Large intestine (tissue), 3 donors: Measurements from ENCODE around the gene HMGCLL1. TPM values are rescaled to one million over a fixed set of nuclear protein-coding genes. Genes with fewer than 3 reads are reported as not detected.

Experiments
- DNase-seq, 2 donors: peaks; one replicate each; pipeline versions ENCODE4 v3.0.0 to v3.0.0-alpha.2; 2013
- H3K27ac ChIP-seq: one replicate; pipeline ENCODE4 v1.5.1; 2013; ENCODE audit warnings: low read length
- H3K27me3 ChIP-seq: 2 replicates; pipeline ENCODE4 v1.6.1; 2013; ENCODE audit warnings: low read length; ENCODE audit not compliant: control insufficient read depth, insufficient read depth
- H3K36me3 ChIP-seq: 2 replicates; pipeline ENCODE4 v1.6.1; 2013; ENCODE audit warnings: low read length; ENCODE audit not compliant: control insufficient read depth, insufficient read depth
- H3K4me1 ChIP-seq: one replicate; pipeline ENCODE4 v1.6.1; 2013; ENCODE audit warnings: low read length; ENCODE audit not compliant: control insufficient read depth, insufficient read depth
- H3K4me3 ChIP-seq: one replicate; pipeline ENCODE4 v1.5.1; 2013; ENCODE audit warnings: low read length
- H3K9me3 ChIP-seq: one replicate; pipeline ENCODE4 v1.6.1; 2013; ENCODE audit warnings: mild to moderate bottlenecking, low read depth, low read length, moderate library complexity; ENCODE audit not compliant: control insufficient read depth
- WGBS: methylation state at CpG from one replicate; pipeline ENCODE4 v1.1.5; 2013; ENCODE audit warnings: low lambda C conversion rate; ENCODE audit not compliant: insufficient coverage; 5-methylcytosine and 5-hydroxymethylcytosine counted together
- polyA plus RNA-seq: library from polyadenylated mRNA; unstranded; fragments of 120-200 nt; gene quantifications from one replicate; pipeline ENCODE4 v1.2.1, GENCODE V29; 2013

Gene HMGCLL1
- polyA plus RNA-seq, 1 donor, result 3.0 TPM

DNA sequence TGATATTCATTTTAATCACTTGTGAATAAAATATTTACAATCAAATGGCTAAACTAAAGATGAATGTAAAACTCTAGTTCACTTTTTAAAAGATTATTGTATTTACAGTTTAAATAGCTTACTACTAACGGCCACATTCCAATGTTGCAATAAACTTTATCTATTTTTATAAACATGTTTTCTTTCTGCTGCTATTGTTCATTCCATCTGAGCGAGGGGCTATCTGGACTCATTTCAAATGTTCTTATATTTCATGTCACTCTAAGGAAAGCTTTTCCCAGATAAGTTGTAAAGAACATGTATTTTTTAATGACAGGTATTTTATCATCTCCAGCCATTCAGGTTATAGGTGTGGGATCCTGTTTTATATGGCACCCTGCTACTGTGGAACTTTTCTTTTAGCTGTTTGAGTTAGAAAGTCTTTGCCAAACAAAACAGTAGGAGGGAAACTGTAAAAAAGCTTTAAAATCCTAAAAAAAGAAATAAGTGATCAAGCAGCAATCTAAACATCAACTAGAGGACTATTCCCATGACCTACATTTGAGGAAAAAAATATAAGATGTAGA, 42.5 kb downstream of the HMGCLL1 start:
- Histone ChIP-seq H3K4me3 (no peak overlapping the region), H3K4me1 (no peaks in the 10 kb centered on the region), H3K27ac (no peak overlapping the region), H3K36me3 (no peaks in the 10 kb centered on the region), H3K9me3 (no peaks in the 10 kb centered on the region), H3K27me3 (no peaks in the 10 kb centered on the region)
- 48% methylated on average over 2 of the region's 2 CpGs for WGBS
- no peak for DNase-seq

- WGBS, result 80% methylated on average over 1 of the region's 2 CpGs
- Histone ChIP-seq H3K36me3 (no peaks in the 10 kb centered on the region), H3K27me3 (no peaks in the 10 kb centered on the region), H3K27ac (no peak overlapping the region), H3K4me3 (no peak overlapping the region), H3K4me1 (no peaks in the 10 kb centered on the region), H3K9me3 (no peaks in the 10 kb centered on the region)
- DNase-seq, result no peak
Observed at GRCh38 chr6:55531496-55531895, 47.5 kb downstream of the HMGCLL1 start.

DNA sequence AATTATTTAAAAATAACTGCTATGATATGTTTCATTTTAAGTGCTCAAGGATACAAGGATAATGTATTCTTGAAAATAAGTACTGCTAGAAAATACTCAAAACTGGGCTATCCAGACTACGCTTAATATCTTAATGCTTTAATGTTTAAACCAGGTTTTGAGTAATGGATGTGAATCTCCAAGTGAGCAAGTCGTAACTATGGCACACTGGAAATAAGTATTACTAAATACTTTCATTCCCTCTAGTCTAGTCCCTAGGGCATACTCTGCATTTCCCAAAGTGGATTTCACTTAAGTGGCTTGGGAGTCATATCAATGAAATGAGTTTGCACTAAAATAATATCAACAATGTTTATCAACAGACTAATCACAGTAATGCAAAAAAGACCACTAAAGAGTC, 48.1 kb downstream of the HMGCLL1 start:
- no peak overlapping the region for H3K27ac ChIP-seq
- no peaks in the 10 kb centered on the region for H3K27me3 ChIP-seq
- no peaks in the 10 kb centered on the region for H3K36me3 ChIP-seq
- H3K4me1 ChIP-seq, result no peaks in the 10 kb centered on the region
- no peak overlapping the region for H3K4me3 ChIP-seq
- no peak for DNase-seq
- H3K9me3 ChIP-seq, result no peaks in the 10 kb centered on the region
- no CpG with 5 or more reads among the region's 2 CpGs for WGBS

DNA sequence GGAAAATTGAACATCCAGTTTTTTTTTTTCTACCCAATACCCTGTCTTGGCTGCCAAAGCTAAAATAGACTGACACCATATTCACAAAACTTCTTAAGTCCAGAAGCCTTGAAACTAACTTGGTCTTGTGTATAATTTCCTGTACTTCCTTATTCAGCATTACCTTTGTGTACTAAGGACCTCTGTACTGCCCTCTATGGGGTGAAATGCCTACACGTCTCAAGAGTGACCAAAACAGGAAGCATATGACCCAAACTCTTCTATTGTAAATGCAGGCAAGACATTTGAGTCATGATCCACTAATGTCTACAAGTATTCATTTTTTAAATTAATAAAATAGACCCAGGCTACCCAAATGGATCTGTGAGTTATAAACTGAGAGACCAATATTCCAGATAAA, 50.4 kb downstream of the HMGCLL1 start:
- no peaks in the 10 kb centered on the region for H3K9me3 ChIP-seq
- no peaks in the 10 kb centered on the region for H3K36me3 ChIP-seq
- H3K4me3 ChIP-seq, result no peak overlapping the region
- no peaks in the 10 kb centered on the region for H3K27me3 ChIP-seq
- DNase-seq, result peak; percentile 12 to 50
- WGBS, result no CpG with 5 or more reads among the region's 1 CpG
- H3K27ac ChIP-seq, result no peak overlapping the region
- no peaks in the 10 kb centered on the region for H3K4me1 ChIP-seq

DNA sequence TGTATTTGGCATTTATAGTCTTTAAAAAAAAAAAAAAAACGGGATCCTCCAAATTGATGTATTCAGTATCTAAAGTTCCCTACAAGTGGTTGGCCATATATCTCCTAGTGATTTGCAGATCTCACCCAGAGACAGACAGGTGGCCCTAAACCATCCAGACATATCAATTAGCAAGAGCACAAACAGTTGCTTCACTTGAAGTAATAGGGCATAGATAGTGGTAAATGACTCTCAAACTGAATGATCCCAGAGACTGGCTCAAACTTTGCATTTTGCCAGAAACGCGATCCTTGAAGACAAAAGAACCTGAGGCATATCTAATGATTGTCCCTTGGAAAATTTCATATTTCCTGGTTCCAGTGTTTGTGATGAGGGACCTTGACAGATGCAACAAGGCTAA, 54.6 kb downstream of the HMGCLL1 start:
- no CpG with 5 or more reads among the region's 3 CpGs for WGBS
- DNase-seq, result no peak
- no peak overlapping the region for H3K4me3 ChIP-seq
- no peaks in the 10 kb centered on the region for H3K27me3 ChIP-seq
- no peaks in the 10 kb centered on the region for H3K36me3 ChIP-seq
- H3K4me1 ChIP-seq, result no peaks in the 10 kb centered on the region
- H3K27ac ChIP-seq, result no peak overlapping the region
- no peaks in the 10 kb centered on the region for H3K9me3 ChIP-seq

DNA sequence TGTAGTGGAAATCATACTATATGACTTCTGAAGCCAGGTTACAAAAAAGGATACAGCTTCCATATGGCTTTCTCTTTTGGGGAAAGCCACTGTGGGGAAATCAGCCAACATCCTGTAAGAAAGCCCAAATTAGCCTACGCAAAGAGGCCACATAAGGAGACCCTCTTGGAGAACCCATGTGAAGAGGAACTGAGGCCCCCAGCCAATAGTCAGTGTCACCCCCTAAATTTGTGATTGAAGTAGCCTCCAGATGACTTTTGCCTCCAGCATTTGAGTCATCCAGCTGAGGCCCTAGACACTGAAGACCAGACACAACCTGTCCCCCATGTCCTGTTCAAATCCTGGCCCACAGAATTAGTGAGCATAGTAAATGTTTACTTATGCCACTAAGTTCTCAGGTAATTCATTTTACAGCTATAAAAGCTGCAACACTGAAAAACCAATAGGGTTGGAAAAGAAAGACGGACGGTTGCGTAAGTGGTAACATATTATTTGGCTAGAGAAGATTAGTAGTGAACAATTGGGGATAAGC, 60.4 kb downstream of the HMGCLL1 start:
- H3K27ac ChIP-seq, result no peak overlapping the region
- 91% methylated on average over 3 of the region's 4 CpGs for WGBS
- no peaks in the 10 kb centered on the region for H3K4me1 ChIP-seq
- no peaks in the 10 kb centered on the region for H3K27me3 ChIP-seq
- no peak overlapping the region for H3K4me3 ChIP-seq
- H3K36me3 ChIP-seq, result no peaks in the 10 kb centered on the region
- no peaks in the 10 kb centered on the region for H3K9me3 ChIP-seq
- no peak for DNase-seq

GRCh38 chr6:55516736-55517135, 62.3 kb downstream of the HMGCLL1 start:
- WGBS, result 71% methylated on average over 1 of the region's 1 CpG
- Histone ChIP-seq H3K36me3 (no peaks in the 10 kb centered on the region), H3K4me1 (no peaks in the 10 kb centered on the region), H3K27ac (no peak overlapping the region), H3K27me3 (no peaks in the 10 kb centered on the region), H3K9me3 (no peaks in the 10 kb centered on the region), H3K4me3 (no peak overlapping the region)
- DNase-seq, result no peak

DNA sequence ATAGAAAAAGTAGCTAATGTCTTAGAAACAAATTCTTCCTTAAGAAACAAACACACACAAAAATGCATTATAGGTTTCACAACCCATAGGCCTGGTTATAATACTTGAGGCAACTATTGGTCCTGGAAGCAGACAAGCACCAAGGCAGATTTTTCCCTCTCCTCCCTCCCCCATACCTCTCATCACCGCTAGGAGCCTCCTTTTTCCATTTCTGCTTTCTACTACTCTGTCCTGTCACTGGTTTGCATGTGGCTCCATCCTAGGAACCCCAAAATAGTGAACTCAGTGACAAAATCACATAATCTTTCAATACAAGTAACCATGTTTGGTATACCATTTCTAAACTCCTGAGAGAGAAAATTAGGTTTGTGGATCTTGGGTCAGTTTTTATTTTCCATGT, 66.1 kb downstream of the HMGCLL1 start:
- H3K27ac ChIP-seq, result no peak overlapping the region
- H3K4me3 ChIP-seq, result no peak overlapping the region
- no CpG with 5 or more reads among the region's 1 CpG for WGBS
- H3K9me3 ChIP-seq, result no peaks in the 10 kb centered on the region
- H3K4me1 ChIP-seq, result no peaks in the 10 kb centered on the region
- no peak for DNase-seq
- no peaks in the 10 kb centered on the region for H3K36me3 ChIP-seq
- H3K27me3 ChIP-seq, result no peaks in the 10 kb centered on the region

GRCh38 chr6:55511122-55511800, 67.7 kb downstream of the HMGCLL1 start:
- no peak for DNase-seq
- Histone ChIP-seq H3K36me3 (no peaks in the 10 kb centered on the region), H3K27ac (no peak overlapping the region), H3K9me3 (no peaks in the 10 kb centered on the region), H3K4me1 (no peaks in the 10 kb centered on the region), H3K4me3 (no peak overlapping the region), H3K27me3 (no peaks in the 10 kb centered on the region)
- 90% methylated on average over 2 of the region's 5 CpGs for WGBS

- H3K36me3 ChIP-seq, result no peaks in the 10 kb centered on the region
- no peak for DNase-seq
Observed at GRCh38 chr6:55499591-55499990, 79.4 kb downstream of the HMGCLL1 start.

DNA sequence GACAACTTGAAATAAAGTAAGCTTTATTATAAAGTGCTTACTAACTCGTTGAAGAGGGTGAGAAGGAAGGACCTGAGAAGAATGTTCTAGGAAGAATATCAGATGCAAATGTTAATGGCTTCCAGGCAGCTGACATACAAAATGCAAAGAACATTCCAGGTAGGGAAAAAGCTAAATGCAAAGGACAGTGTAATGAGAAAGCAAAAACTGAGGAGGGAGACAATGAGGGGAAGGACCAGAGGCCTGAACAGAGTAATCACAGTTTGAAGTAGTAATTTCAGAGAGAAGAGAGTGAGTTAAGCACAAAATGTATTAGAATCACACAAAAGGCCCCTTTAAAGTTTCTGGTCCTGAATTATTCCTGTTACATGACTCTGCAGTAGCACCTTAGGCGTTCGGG, 81.3 kb downstream of the HMGCLL1 start:
- no peak for DNase-seq
- no peaks in the 10 kb centered on the region for H3K27me3 ChIP-seq
- no peaks in the 10 kb centered on the region for H3K9me3 ChIP-seq
- 89% methylated on average over 1 of the region's 3 CpGs for WGBS
- H3K4me1 ChIP-seq, result no peaks in the 10 kb centered on the region
- H3K36me3 ChIP-seq, result no peaks in the 10 kb centered on the region
- H3K27ac ChIP-seq, result no peak overlapping the region
- no peak overlapping the region for H3K4me3 ChIP-seq

More at GRCh38 chr6:55499591-55499990, 79.4 kb downstream of the HMGCLL1 start:
- H3K4me1 ChIP-seq, result no peaks in the 10 kb centered on the region
- no peak overlapping the region for H3K4me3 ChIP-seq
- H3K27ac ChIP-seq, result no peak overlapping the region
- H3K9me3 ChIP-seq, result no peaks in the 10 kb centered on the region
- H3K27me3 ChIP-seq, result no peaks in the 10 kb centered on the region
